GM18907 (cell line): ENCODE results near the gene FBRSL1.

Experiments used
- ATAC-seq: cut with Tn5 transposase; IDR thresholded peaks from one replicate; pipeline ENCODE4 v1.9.1; 2021; ENCODE audit warnings: mild to moderate bottlenecking, moderate library complexity; ENCODE audit not compliant: unreplicated experiment

Gene FBRSL1

DNA sequence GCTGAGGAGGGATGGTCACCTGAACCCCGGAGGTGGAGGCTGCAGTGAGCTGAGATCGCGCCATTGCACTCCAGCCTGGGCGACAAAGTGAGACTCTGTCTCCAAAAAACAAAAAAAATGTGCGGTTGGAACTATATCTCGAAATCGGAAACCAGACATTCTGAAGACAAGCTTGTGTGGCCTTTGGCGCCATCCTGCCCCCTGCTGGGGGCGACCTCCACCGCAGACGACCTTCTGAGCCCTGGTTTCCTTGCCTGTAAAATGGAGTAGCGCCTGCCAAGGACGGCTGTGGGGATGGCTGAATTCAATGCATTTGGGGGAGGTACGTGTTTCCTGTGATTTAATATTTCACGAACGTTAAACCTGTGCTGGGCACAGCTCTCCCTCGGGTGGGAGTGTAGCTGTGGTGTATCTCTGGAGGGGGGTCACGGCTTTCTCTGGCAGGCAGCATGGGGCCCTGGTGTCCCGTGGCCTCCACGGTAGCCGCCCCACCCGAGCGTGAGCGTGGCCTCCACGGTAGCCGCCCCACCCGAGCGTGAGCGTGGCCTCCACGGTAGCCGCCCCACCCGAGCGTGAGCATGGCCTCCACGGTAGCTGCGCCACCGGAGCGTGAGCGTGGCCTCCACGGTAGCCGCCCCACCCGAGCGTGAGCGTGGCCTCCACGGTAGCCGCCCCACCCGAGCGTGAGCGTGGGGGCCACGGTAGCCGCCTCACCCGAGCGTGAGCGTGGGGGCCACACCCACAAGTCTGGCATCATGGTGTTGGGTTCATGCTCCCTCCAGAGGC, 65.1 kb downstream of the FBRSL1 start:
- no peak for ATAC-seq

DNA sequence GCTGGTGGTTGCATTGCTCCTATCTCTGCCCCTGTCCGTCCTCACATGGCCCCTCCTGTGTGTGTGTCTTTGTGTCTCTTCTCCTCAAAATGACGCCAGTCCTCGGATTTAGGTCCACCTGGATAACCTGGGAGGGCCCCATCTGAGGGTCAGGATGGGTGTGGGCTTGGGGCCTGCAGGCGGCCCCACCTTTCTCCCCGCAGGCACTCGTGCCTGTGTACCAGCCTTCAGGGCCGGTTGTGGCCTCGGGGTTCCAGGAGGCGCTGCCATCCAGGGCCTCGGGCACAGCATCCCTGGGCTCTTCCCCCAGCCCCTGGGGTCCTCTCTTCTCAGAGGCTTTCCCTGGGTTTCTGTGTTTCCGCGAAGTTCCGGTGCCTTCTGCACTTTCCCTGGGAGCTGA, 65.7 kb downstream of the FBRSL1 start:
- ATAC-seq, result no peak

DNA sequence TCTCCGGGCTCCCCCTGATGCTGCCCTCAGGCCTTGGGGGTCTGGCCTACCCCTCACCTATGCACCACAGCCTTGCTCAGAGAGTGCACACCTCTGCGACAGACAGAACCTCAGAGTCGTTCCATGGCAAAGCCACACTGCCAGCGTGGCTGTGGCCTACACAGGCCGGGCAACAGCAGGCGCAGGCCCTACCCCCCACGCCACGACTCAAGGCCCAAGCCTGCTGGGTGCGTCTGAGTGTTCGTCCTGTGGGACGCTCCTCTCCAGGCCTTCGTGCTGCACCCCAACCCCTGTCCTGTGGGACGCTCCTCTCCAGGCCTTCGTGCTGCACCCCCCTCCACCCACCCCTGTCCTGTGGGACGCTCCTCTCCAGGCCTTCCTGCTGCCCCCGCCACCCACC, 66.3 kb downstream of the FBRSL1 start:
- ATAC-seq, result no peak

DNA sequence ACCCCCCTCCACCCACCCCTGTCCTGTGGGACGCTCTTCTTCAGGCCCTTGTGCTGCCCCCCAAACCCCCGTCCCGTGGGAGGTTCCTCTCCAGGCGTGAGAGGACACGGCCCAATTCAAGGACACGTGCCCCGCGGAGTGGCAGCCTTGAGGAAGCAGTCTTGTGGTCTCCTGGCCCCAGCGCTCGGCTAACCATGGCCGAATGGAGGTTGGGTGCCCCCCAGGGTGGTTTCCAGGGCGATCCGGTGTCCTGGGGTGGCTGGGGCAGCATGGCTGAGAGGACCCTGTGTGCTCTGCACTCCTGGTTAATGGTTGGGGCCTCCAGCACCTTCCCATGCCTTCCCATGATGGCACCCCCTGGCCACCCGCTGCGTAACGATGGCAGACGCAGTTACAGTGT, 66.8 kb downstream of the FBRSL1 start:
- ATAC-seq, result no peak

DNA sequence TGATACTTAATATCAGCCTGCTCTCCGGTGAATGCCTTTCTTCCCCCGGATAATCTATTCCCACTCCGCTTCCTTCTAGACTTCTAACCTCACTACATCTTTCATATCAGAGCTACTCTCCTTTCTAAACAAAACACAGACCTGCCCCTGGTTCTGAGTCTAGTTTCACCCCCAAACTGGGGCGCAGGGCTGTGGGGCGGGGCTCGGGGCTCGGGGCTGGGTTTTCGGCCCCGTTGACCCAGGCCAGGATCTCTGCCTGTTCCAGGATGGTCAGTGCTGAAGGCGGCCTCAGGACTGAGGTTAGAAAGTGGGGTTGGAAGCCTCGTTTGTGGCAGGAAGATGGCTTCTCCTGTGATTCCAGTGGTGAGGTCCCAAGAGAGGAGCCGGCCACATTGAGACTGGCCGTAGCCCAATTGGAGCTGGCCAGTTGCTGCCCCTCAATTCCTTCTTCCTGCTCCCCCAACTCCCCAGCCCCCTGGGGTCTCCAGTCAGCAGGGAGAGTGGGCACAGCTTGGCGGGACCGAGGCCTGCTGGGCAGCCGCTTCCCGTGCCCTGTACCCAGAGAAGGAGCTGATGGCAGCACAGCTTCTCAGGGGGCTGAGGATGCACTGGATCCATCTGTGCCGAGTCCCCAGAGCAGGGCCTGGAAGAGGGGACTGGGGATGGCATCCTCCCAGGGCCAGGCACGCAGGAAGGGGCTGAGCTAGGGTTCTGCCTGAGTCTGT, 67.5 kb downstream of the FBRSL1 start:
- ATAC-seq, result no peak

DNA sequence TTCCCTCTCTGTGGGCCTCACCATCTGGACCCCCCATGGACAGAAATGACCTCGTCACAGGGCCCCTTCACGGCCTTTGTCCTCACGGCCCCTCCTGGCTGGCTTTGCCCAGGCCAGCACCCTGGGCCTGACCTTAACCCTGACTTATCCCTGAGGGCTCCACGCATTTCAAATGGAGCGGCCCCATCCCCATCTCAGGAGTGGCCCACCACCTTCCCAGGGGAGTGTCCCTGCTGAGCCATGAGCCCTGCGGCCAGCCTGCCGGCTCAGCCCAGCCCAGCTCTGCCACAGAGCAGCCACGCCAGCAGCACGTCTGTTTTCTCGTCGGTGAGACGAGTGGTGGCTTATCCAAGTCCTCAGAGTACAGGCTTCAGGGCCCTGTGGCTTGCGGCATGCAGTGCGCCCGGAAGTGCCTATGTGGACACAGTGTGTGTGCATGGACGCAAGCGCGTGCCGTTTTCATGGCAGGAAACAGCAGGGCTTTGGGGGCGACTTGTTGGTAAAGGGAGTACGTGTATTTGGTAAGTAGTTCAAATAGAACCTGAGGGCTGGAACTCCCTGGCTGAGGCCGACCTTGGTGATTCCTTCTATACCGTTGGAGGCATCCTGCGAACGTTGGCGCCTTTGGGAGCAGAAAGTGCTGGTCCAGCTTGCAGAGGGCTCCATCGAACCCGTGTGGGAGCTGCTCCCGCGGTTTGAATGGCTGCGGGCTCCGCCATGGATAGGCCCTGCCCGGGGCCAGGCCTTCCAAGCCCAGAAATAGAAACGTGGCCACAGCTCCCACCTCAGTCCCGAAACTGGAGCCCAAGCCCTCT, 68.3 kb downstream of the FBRSL1 start:
- ATAC-seq, result no peak

DNA sequence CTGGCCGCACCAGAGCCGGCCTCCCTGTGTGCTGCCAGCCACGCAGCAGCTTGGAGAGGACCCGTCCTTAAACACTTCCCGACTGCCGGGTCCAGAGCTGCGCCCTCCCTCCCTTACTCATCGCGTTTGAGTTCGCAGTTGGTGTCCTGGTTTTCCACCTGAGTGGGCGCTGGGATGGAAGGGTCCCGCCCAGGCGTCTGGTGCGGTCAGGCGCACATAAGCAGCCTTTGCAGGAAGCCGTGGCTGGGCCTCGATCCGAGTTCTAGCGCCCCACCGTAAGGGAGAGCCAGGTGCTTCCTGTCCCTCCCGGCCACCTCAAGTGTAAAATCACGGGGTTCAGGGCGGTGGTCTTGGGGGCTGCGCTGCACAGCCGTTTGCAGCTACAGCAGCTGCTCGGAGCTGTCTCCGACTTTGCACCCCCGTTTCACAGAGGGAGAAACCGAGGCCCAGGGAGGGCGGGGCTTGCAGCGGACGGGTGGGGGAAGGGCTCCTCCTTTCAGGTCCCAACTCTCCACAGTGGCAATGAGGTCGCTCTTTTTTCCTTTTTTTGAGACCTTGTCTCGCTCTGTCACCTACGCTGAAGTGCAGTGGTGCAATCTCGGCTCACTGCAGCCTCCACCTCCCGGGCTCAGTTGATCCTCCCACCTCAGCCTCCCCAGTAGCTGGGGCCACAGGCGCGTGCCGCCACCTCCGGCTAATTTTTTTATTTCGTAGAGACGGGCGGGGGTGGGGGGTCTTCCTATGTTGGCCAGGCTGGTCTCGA, 69.1 kb downstream of the FBRSL1 start:
- no peak for ATAC-seq

DNA sequence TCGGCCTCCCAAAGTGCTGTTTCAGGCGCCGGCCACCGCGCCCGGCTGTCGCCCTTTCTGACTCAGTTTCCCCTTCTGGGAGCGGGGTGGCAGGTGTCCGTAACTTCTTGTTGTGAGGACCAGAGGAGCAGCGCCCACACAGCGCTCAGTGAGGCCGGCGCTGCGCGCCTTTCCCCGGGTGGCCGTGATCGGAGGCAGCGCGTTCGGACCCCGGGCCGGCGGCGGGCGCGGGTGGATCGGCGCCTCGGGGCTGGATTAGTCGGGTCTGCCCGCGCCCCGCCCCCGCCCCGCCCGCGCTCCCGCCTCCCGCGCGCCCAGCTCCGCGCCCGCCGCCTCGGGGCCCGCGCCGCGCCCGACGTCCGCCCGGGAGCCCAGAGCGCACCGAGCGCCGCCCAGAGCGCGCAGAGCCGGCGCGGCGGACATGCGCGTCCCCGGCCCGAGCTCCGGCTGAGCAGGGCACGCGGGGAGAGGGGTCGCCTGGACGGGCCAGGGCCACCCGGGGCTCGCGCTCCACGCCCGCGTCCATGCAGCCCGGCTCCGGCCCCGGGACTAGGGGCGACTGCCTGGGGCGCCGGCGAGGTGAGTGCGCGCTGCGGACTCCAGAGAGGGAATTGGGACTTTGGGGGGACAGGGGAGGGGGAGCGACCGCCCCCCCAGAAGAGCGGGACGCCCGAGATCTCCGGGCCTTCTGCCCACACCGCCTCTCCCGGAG, 69.9 kb downstream of the FBRSL1 start:
- ATAC-seq, result no peak

DNA sequence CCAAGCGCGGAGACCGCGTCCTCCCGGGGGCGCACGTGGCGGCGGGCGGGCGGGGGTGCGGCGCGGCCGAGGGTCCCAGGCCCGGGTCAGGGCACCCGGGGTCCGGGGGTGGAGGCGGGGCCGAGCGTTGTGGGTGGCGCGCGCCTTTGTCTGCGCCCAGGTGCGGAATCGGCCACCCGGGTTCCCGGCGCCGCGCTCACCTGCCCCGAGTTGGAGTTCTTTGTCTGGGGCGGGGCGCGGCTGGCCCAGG, 70.3 kb downstream of the FBRSL1 start:
- no peak for ATAC-seq

DNA sequence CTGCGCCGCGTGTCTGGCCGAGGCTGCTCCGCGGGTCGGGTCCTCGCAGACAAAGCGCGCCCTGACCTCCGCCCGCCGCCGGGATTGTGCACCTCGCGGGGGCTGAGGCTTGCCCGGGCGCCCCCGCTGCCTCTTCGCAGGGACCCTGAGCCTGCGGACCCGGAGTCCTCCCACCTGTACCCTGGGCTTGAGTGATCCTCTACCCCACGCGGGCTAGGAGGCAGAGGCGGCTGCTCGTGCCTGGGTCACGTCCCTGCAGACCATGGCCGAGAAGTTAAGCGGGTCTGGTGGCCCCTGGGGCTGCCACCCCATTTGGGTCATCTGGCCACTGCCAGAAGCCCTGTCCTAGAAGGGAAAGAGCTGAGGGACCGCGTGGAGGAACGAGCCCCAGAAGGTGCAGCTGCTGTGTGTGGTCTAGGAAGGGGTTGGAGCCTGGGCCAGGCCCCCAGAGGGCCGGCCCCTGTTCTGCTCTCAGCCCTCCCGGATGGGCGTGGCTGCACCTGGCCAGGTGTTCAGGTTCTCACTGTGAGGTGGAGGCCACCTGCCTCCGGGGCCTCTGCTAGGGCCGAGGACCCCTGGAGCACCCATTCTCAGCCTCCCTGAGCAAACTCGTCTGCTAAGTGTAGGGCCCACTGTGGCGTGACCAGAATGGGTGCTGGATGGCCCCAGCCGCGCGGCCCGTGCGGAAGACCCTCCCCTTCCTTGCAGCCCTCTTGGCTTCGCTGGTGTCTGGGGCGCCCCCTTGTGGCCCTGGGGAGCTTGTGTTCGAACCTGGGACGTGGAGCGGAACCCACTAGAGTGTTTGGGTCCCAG, 70.9 kb downstream of the FBRSL1 start:
- no peak for ATAC-seq
